NCI-H146 treated with DMSO at 0.1 percent for 48 hours (cell line): ENCODE measurements around the gene NFATC2.

Experiments used
- DNase-seq: peaks from one replicate; lab custom pipeline; 2025; ENCODE audit not compliant: unreplicated experiment; lab: John Stamatoyannopoulos, UW

NFATC2 gene

DNA sequence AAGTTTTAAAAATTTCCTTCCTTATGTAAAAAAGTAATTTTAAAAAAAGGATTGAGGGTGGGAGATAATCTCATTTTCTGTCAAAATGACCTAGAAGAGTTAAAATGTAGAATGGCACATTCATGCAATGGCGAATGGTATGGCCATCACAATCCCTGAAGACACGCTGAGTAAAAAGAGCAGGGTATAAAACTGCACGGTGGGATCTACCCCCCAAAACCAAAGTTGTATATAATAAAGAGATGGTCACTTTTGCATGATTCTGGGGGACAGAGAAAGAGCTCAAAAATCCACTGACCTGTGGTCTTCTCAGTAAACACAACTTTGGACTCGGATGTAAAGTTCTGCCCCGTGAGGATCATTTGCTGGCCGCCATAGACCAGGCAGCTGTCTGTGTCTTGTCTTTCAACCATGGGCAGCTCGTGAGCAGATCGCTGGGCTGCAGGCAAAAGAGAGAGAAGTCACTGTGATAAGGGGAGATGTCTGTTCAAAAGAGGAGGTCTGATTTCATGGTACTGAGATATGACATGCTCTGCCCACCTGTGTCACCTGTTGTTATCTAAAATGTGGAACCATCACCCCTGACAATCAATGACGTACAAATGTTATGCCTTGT lies 88.2 kb downstream of the NFATC2 start:
- no peak for DNase-seq

GRCh38 chr20:51452734-51453365 lies 89.7 kb downstream of the NFATC2 start:
- no peak for DNase-seq

DNA sequence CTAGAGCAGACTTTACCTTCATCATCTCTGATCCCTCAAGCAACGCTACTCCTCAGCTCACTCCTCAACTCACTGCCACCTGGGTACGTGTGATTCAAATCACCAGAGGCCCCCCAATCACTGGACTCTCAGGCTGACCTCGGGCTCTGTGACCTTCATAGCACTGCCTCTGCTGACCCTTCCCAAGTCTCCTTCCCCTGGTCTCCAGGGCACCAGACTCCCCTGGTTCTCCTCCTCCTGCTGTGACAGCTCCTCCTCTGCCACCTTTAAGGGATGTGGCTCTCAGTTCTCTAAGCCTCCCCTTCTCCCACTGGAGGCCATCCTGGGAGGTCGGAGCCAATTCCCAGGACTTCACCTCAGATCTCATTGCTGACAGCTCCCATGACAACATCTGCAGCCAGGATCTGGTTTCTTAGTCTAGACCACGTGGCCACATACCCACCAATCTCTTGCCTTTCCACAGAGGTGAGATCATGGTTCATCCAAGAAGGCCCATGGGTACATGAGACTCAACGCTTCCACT lies 90.4 kb downstream of the NFATC2 start:
- DNase-seq = no peak

DNA sequence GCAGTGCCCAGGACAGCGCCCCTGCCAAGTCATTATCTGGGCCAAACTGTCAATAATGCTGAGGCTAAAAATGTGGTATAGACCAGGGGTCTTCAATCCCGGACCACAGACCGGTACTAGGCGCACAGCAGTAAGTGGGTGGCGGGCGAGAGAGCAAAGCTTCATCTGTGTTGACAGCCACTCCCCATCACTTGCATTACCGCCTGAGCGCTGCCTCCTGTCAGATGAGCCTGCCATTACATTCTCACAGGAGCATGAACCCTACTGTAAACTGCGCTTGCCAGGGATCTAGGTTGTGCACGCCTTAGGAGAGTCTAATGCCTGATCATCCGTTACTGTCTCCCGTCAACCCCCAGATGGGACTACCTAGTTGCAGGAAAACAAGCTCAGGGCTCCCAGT lies 91.0 kb downstream of the NFATC2 start:
- no peak for DNase-seq

GRCh38 chr20:51450984-51451383 lies 91.5 kb downstream of the NFATC2 start:
- DNase-seq = no peak

GRCh38 chr20:51450221-51450712 lies 92.3 kb downstream of the NFATC2 start:
- no peak for DNase-seq

- no peak for DNase-seq
These were observed 92.9 kb downstream of the NFATC2 start for GRCh38 chr20:51449498-51450220.

- DNase-seq = no peak
These were observed 94.8 kb downstream of the NFATC2 start for GRCh38 chr20:51447765-51448148.

- DNase-seq = no peak
These were observed 95.3 kb downstream of the NFATC2 start for GRCh38 chr20:51447097-51447764.

GRCh38 chr20:51446656-51447055 lies 95.9 kb downstream of the NFATC2 start:
- DNase-seq = no peak

DNA sequence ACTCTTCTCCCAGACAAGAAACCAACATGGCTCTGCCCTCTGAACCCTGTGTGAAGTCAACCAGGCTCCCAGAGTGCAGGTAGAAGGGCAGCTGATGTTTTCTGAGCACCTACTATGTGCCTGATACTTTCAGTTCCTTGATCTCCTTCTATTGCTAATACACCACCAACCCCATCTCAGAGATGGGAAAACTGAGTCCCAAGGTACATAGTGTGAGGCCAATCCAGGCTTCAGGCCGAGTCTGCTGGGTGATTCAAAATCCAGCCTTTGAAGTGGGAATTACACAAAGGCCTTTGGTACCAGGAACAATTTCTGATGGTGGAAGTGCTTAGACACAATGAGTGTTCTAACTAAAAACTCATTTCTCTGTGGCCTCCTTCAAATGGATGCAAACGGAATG lies 96.3 kb downstream of the NFATC2 start:
- no peak for DNase-seq

DNA sequence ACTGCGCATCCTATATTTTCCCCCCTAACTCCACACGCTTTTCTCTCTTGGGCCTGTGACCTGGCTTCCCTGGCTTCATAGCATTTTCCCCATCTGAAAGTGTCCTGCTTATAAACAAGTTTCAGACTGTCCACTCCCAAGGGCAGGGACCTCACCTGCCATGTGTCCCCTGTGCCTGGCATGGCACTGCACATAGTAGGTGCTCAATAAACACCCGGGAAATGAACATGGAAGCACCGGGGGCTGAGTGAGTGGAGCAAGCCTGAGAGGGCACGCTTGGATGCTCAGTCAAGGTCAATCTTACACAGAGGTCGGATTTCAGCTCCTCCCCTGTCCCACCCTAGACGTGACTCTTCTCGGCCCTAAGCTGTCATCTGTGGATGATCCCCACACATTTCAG lies 96.9 kb downstream of the NFATC2 start:
- no peak for DNase-seq

- no peak for DNase-seq
These were observed 97.5 kb downstream of the NFATC2 start for GRCh38 chr20:51444922-51445438.

- DNase-seq = no peak
These were observed 98.1 kb downstream of the NFATC2 start for GRCh38 chr20:51444467-51444866.

DNA sequence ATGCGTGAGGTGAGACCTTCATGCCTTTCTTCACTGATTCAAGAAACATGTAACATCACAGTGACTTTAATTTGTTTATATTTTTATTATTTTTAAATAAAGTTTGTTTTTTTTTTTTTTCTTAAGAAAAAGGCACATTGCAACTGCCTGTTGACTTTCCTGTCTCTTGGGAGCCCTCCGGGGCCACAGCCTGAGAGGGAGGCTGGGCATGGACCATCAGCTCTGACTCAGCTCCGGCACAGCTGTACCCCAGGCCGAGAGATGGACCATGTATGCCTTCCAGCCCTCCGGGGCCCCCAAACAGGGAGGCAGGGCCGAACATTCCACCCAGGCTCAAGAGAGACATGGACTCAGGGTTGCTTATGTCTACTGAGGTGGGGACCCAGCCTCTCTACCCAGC lies 99.9 kb downstream of the NFATC2 start:
- DNase-seq = no peak

GRCh38 chr20:51440589-51440988 lies 101.9 kb downstream of the NFATC2 start:
- DNase-seq = no peak

DNA sequence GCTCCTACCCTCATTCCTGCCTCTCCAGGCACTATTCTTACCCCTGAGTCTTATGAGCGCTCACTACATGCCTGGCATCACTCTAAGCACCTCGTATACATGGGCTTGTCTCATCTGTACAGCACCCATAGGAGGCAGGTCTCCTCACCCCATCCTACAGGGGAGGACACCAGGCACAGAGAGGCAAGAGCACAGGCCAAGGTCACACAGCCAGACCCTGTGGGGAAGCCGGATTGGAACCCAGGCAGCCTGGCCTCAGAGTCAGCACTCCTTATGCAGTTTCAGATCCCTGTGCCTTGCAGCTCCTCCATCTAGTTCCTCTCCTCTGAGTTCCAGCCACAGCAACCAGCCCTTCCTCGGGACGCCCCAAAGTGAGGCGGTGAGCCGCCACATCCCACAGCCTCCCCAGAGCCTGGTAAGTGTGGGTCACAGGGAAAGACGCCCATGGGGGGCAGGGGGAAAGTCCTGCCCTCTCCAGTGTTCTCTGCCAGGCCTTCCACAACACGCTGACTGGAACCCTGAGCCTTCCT lies 103.3 kb downstream of the NFATC2 start:
- no peak for DNase-seq

GRCh38 chr20:51438136-51438535 lies 104.4 kb downstream of the NFATC2 start:
- DNase-seq = no peak

- DNase-seq = no peak
These were observed 105.2 kb downstream of the NFATC2 start for GRCh38 chr20:51437182-51437924.

DNA sequence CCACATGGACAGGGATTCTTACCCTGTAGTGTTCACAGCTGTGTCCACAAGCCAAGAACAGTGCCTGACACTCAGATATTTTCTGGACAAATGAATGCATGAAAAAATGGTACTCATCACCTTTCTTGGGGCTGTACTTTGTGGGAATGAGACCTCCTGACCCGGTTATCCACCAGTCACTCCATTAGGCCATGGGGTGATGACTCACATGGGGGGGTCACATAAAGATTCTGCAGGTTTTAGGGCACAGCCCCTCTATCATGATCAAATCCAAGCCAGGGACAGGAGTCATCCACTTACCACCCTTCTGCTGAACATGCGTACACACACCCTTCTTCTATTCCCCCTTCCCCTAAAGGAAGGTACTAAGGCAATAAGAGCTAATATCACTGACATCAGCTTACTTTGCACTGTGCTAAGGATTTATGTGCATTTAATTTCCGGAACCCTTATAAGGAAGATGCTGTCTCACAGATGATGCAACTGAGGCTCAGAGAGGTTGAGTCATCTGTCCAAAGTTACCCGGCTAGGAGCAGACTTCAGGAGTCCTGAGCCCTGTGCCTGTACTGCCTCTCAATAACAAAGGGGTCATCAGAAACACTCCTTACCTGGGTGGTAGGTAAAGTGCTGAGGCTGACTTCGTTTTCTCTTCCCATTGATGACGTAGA lies 107.8 kb downstream of the NFATC2 start:
- DNase-seq = no peak
